GM12891 (cell line): Measurements from ENCODE around the gene NLRP1.

ENCODE experiments used
- PAX5 ChIP-seq: IDR thresholded peaks from 2 replicates; pipeline ENCODE4 v1.6.1; 2011; ENCODE audit warnings: low read length, moderate library complexity, mild to moderate bottlenecking; ENCODE audit not compliant: insufficient read depth, severe bottlenecking
- POLR2A ChIP-seq: IDR thresholded peaks from 2 replicates; pipeline ENCODE4 v1.6.1; 2011; ENCODE audit warnings: low read depth, low read length, control low read depth
- POLR2AphosphoS5 ChIP-seq: IDR thresholded peaks from 2 replicates; pipeline ENCODE4 v1.6.1; 2011; ENCODE audit warnings: low read depth, low read length, control low read depth
- SPI1 ChIP-seq: IDR thresholded peaks from 2 replicates; pipeline ENCODE4 v1.6.1; 2011; ENCODE audit warnings: low read depth, low read length, control low read depth
- TAF1 ChIP-seq: IDR thresholded peaks from 2 replicates; pipeline ENCODE4 v1.6.1; 2011; ENCODE audit warnings: low read depth, low read length, control low read depth

- TF ChIP-seq POLR2A = no peak
- TF ChIP-seq PAX5 = no peak
- no peak for TF ChIP-seq SPI1
- no peak for TF ChIP-seq TAF1
- TF ChIP-seq POLR2AphosphoS5 = no peak
Measured at GRCh38 chr17:5464717-5465507, 119.4 kb downstream of the NLRP1 start.
